NCI-H1930 (cell line): ENCODE data around the gene HILPDA.
"Not testable (repeated sequence)": the region's sequence is repeated elsewhere in the genome, so short reads cannot be mapped to it uniquely, and the experiment has no call there.

ENCODE experiments used
- DNase-seq, 2 experiments: peaks; one replicate each; lab custom pipeline; 2025; lab: John Stamatoyannopoulos, UW

The HILPDA gene

GRCh38 chr7:128463345-128463744 is 7.7 kb downstream of the HILPDA start:
- DNase-seq, result not testable (repeated sequence)

GRCh38 chr7:128463933-128464332 is 8.3 kb downstream of the HILPDA start:
- not testable (repeated sequence) for DNase-seq

- not testable (repeated sequence) for DNase-seq
Observed at GRCh38 chr7:128466871-128467270, 11.2 kb downstream of the HILPDA start.

DNA sequence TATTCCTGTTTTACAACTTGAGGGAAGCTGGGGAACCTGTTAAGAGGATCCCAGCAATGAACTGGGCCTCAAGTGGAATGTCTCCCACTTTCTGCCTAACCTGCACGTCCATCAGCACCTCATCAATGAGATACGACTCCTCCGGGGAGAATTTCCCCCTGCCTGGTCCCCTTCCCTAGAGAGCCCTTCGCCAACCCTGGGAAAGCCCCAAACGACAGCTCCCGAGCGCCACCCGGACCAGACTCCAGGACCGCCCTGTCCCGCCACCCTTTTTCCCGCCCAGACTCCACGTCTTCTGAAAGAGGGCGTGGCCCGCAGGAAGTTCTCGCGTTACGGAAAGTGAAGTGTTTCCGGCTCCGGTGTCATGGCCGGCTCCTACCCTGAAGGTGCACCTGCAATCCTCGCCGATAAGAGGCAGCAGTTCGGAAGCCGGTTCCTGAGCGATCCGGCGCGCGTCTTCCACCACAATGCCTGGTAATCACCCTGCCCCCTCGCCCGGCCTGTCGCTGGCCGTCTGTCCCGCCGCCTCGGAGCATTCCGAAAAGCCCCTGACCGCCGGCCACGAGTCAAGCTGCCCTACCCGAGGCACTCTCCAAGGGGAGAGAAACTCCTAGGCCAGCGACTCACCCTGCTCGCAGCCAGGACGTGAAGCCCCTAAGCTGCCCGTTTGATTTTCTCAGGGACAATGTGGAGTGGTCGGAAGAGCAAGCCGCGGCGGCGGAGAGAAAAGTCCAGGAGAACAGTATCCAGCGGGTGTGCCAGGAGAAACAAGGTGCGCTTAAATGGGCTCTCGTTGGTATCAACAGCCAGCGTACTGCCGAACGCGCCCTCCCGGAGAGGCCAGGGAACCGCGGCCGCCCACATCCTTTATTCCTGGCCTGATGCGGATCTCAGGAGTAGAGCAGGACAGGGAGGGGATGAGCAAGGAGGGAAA is 21.0 kb downstream of the HILPDA start, which contains the start of gene METTL2B:
Gene METTL2B, plus strand, starts transcription at position 347 of the 934 bp plus-strand sequence. Its CDS starts 18 bp downstream, at position 365.
- DNase-seq, result peak; percentile 94

- DNase-seq, result not testable (repeated sequence)
Observed at GRCh38 chr7:128477336-128477690, 21.6 kb downstream of the HILPDA start.

GRCh38 chr7:128479082-128479481 is 23.4 kb downstream of the HILPDA start:
- not testable (repeated sequence) for DNase-seq

DNA sequence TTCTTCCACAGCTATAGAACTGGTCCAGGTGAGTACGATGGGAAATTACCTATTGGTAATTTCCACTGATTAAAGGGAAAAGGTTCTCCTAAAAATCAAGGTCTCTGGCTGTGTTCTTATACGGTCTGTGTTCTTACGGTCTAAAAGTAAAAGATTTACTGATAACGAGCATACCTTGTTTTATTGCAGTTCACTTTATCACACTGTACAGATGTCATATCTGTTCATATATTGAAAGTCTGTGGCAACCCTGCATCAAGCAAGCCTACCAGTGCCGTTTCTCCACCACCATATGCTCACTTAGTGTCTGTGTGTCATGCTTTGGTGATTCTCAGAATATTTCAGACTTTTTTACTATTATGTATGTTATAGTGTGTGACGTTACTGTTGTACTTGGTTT is 32.5 kb downstream of the HILPDA start:
- DNase-seq, result not testable (repeated sequence)

DNA sequence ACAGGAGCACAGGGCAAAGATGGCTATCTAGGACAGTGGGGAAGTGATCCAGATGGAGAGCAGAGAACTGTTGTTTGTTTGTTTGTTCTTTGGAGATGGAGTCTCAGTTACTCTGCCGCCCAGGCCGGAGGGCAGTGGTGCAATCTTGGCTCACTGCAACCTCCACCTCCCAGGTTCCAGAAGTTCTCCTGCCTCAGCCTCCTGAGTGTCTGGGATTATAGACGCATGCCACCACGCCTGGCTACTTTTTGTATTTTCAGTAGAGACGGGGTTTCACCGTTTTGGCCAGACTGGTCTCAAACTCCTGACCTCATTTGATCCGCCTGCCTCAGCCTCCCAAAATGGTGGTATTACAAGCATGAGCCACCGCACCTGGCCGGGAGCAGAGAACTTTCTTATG is 41.7 kb downstream of the HILPDA start:
- DNase-seq, result no peak

GRCh38 chr7:128505416-128505815 is 49.7 kb downstream of the HILPDA start:
- DNase-seq, result not testable (repeated sequence)

DNA sequence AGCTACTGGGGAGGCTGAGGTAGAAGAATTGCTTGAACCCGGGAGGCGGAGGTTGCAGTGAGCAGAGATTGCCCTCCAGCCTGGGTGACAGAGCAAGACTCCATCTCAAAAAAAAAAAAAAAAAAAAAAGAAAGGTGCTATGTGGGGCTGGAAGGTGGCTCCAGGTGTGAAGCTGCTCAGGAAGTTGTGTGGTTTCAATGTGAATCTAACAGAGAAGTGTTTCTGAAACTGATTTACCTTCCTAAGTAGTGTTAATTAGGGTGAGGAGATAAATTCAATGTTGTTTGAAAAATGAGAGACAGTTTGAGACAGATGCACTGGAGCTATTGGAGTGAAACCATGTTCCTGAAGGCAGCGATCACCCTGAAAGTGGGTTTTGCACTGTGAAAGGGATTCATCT is 51.1 kb downstream of the HILPDA start:
- not testable (repeated sequence) for DNase-seq

- not testable (repeated sequence) for DNase-seq
Observed at GRCh38 chr7:128507321-128507993, 51.8 kb downstream of the HILPDA start.
